ENCODE measurements around the gene CPM.

Gene CPM

DNA sequence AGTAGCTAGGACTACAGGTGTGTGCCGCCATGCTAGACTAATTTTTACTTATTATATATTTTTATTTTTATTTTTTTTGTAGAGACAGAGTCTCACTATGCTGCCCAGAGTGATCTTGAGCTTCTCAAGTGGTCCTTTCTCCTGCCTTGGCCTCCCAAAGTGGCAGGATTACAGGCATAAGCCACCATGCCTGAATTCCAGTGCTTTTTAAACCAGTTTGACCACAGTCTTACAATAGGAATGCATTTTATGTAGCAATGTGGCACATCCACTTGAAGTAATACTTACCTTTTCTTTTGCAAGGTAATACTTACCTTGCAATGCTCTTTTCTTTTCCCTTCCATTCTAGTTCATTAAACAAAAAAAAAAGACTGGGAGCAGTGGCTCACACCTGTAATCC is 38.0 kb upstream of the CPM start:
- H3K4me3 ChIP-seq (ENCODE audit: low read length): no peak overlapping the region
- H3K27ac ChIP-seq (ENCODE audit: low read depth, low read length): no peak overlapping the region
- H3K27me3 ChIP-seq (ENCODE audit: insufficient read depth, low read length): no peaks in the 10 kb centered on the region
- H3K9ac ChIP-seq (ENCODE audit: low read depth, low read length): no peak overlapping the region
- no peaks in the 10 kb centered on the region for H3K4me1 ChIP-seq (ENCODE audit: insufficient read depth, low read length)
- WGBS: no CpG with 5 or more reads among the region's 1 CpG
- H3K9me3 ChIP-seq (ENCODE audit: insufficient read depth, low read depth, low read length): no peaks in the 10 kb centered on the region
- H3K36me3 ChIP-seq (ENCODE audit: insufficient read depth, low read length): no peaks in the 10 kb centered on the region

DNA sequence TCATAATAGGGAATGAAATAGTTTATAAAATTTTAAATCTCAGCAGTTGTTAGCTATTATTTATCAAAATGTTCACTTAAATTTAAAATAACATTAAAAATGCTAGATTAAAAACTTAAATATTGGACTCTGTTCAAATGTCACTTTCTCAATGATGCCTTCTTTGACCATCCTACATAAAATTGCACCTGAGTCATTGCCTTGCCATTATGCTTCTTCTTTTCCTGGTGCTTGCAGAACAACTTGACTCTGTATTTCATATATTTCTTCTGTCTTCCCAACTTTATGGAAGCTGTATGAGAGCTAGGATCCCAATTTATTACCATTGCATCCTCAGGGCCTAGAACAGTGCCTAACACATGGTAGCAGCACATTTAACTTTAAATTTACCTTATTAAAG is 37.3 kb upstream of the CPM start:
- Histone ChIP-seq H3K4me3 (ENCODE audit: low read length) (no peak overlapping the region), H3K27ac (ENCODE audit: low read depth, low read length) (no peak overlapping the region), H3K36me3 (ENCODE audit: insufficient read depth, low read length) (no peaks in the 10 kb centered on the region), H3K9me3 (ENCODE audit: insufficient read depth, low read depth, low read length) (no peaks in the 10 kb centered on the region), H3K27me3 (ENCODE audit: insufficient read depth, low read length) (no peaks in the 10 kb centered on the region), H3K4me1 (ENCODE audit: insufficient read depth, low read length) (no peaks in the 10 kb centered on the region), H3K9ac (ENCODE audit: low read depth, low read length) (no peak overlapping the region)

DNA sequence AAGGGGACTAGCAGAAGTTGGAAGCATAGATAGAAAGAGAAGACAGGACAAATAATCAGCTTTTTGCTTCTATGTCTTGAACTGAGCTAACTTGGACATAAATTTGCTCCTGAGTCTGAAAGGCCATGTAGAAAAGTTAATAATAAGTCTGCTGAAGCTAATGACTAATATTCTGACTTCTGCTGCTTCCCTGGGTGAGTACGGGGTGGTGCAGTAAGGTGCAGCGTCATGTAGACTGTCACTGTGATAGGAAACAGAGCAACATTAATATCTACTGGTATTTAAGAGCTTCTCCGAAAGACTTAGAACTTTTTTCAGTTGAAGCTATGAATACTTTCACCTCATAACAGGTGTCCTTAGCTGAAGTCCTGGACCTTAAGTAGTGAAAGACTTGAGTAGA is 34.1 kb upstream of the CPM start:
- Histone ChIP-seq H3K9me3 (ENCODE audit: insufficient read depth, low read depth, low read length) (no peaks in the 10 kb centered on the region), H3K4me3 (ENCODE audit: low read length) (no peak overlapping the region), H3K36me3 (ENCODE audit: insufficient read depth, low read length) (no peaks in the 10 kb centered on the region), H3K4me1 (ENCODE audit: insufficient read depth, low read length) (no peaks in the 10 kb centered on the region), H3K9ac (ENCODE audit: low read depth, low read length) (no peak overlapping the region), H3K27ac (ENCODE audit: low read depth, low read length) (no peak overlapping the region), H3K27me3 (ENCODE audit: insufficient read depth, low read length) (no peaks in the 10 kb centered on the region)
- WGBS: 95% methylated on average over 3 of the region's 3 CpGs

DNA sequence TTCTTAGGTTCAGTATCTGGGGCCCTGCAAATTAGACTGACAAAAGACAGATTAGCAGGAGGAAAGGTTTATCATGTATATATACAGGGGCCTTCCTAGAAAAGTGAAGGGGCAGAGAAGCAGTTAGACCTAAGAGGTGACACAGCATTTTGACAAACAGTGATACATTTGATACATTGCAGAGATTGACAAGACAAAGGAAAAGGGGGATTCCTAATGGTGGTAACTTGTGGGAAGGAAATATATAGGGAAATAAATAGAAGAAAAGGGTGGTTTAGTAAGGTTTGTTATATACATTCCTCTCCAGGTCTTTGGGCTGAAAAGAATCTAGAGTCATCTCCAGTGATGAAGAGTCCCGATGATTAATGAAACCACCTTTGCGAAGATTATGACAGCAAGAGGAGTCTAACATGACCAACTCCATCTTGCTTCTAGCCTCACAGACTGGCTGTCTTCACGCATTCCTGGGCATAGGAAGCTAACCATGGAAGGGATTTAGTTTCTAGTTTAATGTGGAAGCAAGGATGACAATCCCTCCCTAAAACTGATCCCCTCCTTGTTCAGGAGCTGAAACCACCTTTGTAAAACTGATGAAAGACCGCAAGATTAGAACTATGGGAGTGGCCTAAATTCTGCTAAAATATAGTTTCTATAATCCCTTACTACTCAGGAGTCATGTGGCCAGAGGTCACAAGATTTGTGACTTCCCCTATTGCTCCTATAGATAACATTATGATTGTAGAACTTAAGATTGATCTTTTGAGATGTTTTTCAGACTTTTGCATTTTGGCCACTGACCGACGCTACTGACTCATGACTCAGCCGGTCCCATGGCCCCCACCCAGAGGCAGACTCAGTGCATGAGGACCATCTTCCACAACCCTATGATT is 31.1 kb upstream of the CPM start:
- Histone ChIP-seq H3K9me3 (ENCODE audit: insufficient read depth, low read depth, low read length) (no peaks in the 10 kb centered on the region), H3K4me3 (ENCODE audit: low read length) (no peak overlapping the region), H3K27me3 (ENCODE audit: insufficient read depth, low read length) (no peaks in the 10 kb centered on the region), H3K36me3 (ENCODE audit: insufficient read depth, low read length) (no peaks in the 10 kb centered on the region), H3K9ac (ENCODE audit: low read depth, low read length) (no peak overlapping the region), H3K27ac (ENCODE audit: low read depth, low read length) (no peak overlapping the region), H3K4me1 (ENCODE audit: insufficient read depth, low read length) (no peaks in the 10 kb centered on the region)
- WGBS: 94% methylated on average over 5 of the region's 7 CpGs

DNA sequence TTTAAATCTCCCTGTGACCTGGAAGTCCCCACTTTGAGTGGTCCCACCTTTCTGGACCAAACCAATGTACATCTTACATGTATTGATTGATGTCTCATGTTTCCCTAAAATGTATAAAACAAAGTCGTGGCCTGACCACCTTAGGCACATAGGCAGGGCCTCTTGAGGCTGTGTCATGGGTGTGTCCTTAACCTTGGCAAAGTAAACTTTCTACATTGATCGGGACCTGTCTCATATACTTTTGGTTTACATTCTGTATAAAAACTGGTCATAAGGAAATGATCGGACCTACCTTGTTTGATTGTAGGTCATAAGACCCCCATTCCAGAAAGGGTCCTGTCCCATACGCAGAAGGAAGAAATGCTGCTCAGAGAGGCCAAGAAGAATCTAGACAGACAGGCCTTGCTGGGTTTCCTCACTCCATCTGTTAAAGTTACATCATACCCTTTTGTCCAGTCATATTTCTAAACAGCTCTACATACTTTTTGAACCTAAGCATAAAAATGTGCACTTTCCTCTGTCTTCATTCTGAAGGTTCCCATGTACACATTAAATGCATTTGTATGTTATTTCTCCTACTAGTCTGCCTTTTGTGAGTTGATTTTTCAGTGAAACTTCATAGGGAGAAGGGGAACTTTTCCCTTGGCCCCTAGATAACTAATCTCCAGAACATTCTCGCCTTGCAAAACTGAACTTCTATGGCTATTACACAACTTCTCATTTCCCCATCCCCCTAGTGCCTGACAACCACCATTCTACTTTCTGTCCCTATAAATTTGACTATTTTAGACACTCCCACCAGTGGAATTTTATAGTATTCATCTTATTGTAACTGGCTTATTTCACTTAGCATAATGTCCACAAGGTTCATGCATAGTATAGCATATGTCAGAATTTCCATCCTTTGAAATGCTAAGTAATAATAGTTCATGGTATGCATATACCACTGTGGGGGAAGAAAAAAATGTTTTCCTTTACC is 30.2 kb upstream of the CPM start:
- no peak overlapping the region for H3K9ac ChIP-seq (ENCODE audit: low read depth, low read length)
- H3K9me3 ChIP-seq (ENCODE audit: insufficient read depth, low read depth, low read length): no peaks in the 10 kb centered on the region
- H3K4me3 ChIP-seq (ENCODE audit: low read length): no peak overlapping the region
- WGBS: 93% methylated on average over 5 of the region's 5 CpGs
- H3K4me1 ChIP-seq (ENCODE audit: insufficient read depth, low read length): no peaks in the 10 kb centered on the region
- no peaks in the 10 kb centered on the region for H3K27me3 ChIP-seq (ENCODE audit: insufficient read depth, low read length)
- H3K36me3 ChIP-seq (ENCODE audit: insufficient read depth, low read length): no peaks in the 10 kb centered on the region
- H3K27ac ChIP-seq (ENCODE audit: low read depth, low read length): no peak overlapping the region

DNA sequence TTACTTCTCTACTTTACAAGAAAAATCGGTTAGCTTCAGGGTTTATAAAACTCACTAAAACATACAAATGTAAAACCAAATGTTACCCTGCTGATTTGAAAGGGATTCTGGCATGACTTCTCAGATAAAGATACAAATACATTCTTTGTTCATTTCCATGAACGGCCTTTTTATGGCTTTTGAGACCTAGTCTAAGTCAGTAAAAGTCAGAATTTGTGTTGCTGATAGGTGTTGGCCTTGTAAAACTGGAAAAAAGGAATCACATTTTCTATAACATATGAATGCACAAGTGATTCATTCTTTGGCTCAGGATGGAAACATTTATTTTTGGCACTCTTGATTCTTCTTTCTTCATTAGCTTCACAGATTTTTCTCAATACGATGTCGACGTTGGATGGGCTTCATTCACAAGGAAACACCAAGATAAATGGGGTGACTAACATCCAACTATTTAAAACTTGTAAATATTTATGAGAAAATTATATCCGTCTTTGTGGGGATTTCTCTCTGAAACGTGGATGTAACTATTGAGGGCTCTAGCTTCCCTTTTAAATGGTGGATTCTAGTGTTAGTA is 27.0 kb upstream of the CPM start:
- no peak overlapping the region for H3K9ac ChIP-seq (ENCODE audit: low read depth, low read length)
- H3K4me1 ChIP-seq (ENCODE audit: insufficient read depth, low read length): no peaks in the 10 kb centered on the region
- 92% methylated on average over 7 of the region's 7 CpGs for WGBS
- H3K4me3 ChIP-seq (ENCODE audit: low read length): no peak overlapping the region
- H3K9me3 ChIP-seq (ENCODE audit: insufficient read depth, low read depth, low read length): peaks cover 10% of the 10 kb centered on the region
- no peak overlapping the region for H3K27ac ChIP-seq (ENCODE audit: low read depth, low read length)
- no peaks in the 10 kb centered on the region for H3K36me3 ChIP-seq (ENCODE audit: insufficient read depth, low read length)
- no peaks in the 10 kb centered on the region for H3K27me3 ChIP-seq (ENCODE audit: insufficient read depth, low read length)

DNA sequence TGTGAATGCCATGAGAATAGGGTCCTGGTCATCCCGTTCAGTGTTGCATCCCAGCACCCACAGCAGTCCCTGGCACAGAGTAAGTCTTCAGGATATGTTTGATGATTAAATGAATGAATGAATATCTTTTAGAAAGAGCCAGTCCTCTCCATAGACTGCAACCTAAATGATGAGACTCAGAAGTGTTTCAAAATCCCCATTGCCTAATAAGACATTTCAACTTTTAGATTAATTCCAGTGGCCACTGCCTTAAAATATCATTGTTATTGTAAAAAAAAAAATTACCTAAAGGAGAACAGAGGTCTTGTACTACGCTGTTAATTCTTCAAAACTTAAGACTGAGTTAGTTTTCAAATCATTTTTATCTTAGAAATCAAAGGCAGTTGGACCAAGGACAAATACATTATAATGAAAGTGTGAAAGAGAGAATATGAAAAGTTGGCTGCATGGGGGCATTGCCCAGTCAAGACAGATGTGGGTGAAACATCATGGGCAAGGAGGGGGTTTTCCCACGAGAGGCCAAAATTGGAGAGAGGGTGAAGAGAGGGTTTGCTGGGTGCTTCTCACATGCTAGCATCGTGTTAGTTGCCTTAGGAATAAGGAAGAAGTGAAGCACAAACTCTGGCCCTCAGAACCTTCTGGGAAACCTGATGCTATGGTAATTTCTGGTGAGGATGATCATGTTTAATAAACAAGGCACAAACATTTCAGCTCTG is 26.3 kb upstream of the CPM start:
- no peaks in the 10 kb centered on the region for H3K4me1 ChIP-seq (ENCODE audit: insufficient read depth, low read length)
- H3K9me3 ChIP-seq (ENCODE audit: insufficient read depth, low read depth, low read length): peaks cover 10% of the 10 kb centered on the region
- H3K27ac ChIP-seq (ENCODE audit: low read depth, low read length): no peak overlapping the region
- H3K4me3 ChIP-seq (ENCODE audit: low read length): no peak overlapping the region
- H3K27me3 ChIP-seq (ENCODE audit: insufficient read depth, low read length): no peaks in the 10 kb centered on the region
- 92% methylated on average over 4 of the region's 4 CpGs for WGBS
- no peaks in the 10 kb centered on the region for H3K36me3 ChIP-seq (ENCODE audit: insufficient read depth, low read length)
- no peak overlapping the region for H3K9ac ChIP-seq (ENCODE audit: low read depth, low read length)

DNA sequence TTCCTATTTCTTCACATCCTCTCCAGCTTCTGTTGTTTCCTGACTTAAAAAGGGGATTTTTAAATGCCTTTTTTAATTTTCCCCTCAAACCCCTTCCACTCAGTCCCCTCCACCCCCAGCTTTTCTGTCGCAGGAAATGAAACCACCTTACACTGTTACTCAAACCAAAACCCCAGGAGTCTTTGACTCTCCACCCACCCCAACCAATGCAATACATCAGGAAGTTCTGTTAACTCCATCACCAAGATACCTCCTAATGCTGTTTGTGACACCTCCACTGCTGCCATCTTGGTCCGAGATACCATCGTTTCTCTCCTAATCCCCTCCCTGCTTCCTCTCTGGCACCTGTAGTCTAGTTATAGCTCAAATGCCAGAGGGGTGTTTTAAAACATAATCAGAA is 25.4 kb upstream of the CPM start:
- WGBS: 93% methylated on average over 3 of the region's 3 CpGs
- Histone ChIP-seq H3K4me1 (ENCODE audit: insufficient read depth, low read length) (no peaks in the 10 kb centered on the region), H3K27me3 (ENCODE audit: insufficient read depth, low read length) (no peaks in the 10 kb centered on the region), H3K36me3 (ENCODE audit: insufficient read depth, low read length) (no peaks in the 10 kb centered on the region), H3K9me3 (ENCODE audit: insufficient read depth, low read depth, low read length) (peaks cover 10% of the 10 kb centered on the region), H3K27ac (ENCODE audit: low read depth, low read length) (no peak overlapping the region), H3K4me3 (ENCODE audit: low read length) (no peak overlapping the region), H3K9ac (ENCODE audit: low read depth, low read length) (no peak overlapping the region)

DNA sequence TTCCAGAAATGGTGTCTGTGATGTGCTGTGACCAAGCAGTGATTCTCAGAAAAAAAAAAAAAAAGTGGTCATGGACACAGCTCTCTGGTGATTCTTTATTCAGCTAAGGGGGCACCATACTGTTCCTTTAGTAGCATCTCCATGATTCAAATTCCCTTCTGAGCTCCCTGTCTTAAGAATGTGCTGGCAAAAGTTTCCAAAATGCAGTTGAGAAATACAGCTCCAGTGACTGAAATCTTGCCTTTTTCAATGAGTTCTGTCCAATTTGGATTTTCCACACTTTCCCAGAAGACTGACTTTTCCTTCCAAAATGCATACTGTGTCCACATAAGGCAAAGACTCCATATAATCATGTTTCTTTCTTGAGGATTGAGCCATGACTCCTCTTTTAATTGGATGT is 24.3 kb upstream of the CPM start:
- Histone ChIP-seq H3K4me1 (ENCODE audit: insufficient read depth, low read length) (no peaks in the 10 kb centered on the region), H3K9me3 (ENCODE audit: insufficient read depth, low read depth, low read length) (peaks cover 10% of the 10 kb centered on the region), H3K36me3 (ENCODE audit: insufficient read depth, low read length) (no peaks in the 10 kb centered on the region), H3K9ac (ENCODE audit: low read depth, low read length) (no peak overlapping the region), H3K27me3 (ENCODE audit: insufficient read depth, low read length) (no peaks in the 10 kb centered on the region), H3K27ac (ENCODE audit: low read depth, low read length) (no peak overlapping the region), H3K4me3 (ENCODE audit: low read length) (no peak overlapping the region)

DNA sequence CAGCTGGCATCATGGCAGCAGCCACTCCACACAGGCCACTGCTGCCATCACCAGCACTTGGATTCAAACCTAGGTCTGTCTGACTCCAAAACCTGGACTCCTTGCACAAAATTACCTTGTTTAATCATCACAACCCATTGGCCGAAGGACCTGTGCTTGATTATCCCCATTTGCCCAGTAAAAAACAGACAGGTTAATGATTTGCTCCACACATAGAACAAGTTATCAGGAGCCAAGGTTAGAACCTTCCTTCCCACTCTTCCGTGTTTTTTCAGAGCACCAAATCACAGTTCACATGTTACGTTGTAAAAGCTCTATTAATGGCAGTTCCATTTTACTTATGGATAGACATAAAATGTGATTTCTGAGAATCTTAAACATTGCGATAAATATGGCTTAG is 23.5 kb upstream of the CPM start:
- peaks cover 10% of the 10 kb centered on the region for H3K9me3 ChIP-seq (ENCODE audit: insufficient read depth, low read depth, low read length)
- no peaks in the 10 kb centered on the region for H3K27me3 ChIP-seq (ENCODE audit: insufficient read depth, low read length)
- no peaks in the 10 kb centered on the region for H3K4me1 ChIP-seq (ENCODE audit: insufficient read depth, low read length)
- 95% methylated on average over 4 of the region's 4 CpGs for WGBS
- H3K4me3 ChIP-seq (ENCODE audit: low read length): no peak overlapping the region
- H3K27ac ChIP-seq (ENCODE audit: low read depth, low read length): no peak overlapping the region
- no peak overlapping the region for H3K9ac ChIP-seq (ENCODE audit: low read depth, low read length)
- H3K36me3 ChIP-seq (ENCODE audit: insufficient read depth, low read length): no peaks in the 10 kb centered on the region

Measured in HUES64 (cell line).